ENCODE measurements around the gene IL34.

The IL34 gene

DNA sequence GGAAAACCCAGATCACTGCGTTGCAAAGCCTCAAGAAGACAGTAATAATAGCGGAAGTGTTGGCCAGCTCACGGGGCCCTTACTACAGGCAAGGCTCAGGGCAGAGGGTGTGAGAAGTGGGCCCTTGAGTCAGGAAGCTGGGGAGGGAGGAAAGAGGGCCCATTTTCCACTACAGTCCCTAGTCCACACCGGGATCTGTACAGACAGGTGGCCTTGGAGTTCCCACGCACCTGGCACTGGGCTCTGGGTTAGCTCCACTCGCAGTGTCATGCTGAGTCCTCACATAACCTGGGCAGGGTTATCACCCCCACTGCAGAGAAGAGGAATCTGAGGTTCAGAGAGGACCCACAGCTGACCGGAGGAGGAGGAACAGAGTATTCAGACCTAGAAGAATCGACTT, 56.3 kb downstream of the IL34 start:
- DNase-seq (ENCODE audit: low read depth) = no peak

DNA sequence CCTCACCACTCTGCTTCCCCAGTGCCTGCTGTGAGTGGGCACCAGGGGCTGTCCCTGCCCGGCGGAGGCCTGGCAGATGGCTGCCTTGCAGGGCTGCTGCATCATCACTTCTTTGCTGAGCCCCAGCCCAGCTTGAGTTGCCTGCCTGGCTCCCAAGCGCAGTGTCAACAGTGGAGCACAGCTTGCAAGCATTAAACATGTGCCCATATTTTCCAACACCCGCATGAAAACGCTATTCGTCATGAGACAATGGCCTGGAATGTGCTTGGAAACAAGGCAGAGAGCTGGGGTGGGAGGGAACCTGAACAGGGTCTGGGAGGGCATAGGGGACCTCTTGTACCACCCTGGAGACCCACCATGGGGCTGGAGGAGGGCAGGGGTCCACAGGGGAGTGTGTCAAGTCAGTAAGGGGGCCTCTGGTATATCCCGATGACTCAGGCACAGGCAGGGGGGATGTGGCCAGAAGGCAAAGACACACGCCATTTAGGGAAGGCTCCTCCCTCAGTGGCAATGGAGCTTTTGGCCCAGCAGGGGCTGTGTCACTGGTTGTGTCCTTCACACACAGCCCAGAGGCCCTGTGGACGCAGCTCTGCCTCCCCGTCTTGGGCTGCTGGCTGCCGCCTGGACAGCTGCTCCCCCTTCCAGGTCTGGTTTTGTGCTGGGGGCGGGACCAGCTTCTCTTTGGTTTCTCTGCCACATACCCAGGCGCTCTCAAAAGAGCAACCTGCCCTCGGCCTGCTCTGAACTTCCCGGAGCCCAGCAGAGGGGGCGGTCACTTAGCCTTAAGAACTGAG, 56.9 kb downstream of the IL34 start:
- DNase-seq (ENCODE audit: low read depth) = no peak

DNA sequence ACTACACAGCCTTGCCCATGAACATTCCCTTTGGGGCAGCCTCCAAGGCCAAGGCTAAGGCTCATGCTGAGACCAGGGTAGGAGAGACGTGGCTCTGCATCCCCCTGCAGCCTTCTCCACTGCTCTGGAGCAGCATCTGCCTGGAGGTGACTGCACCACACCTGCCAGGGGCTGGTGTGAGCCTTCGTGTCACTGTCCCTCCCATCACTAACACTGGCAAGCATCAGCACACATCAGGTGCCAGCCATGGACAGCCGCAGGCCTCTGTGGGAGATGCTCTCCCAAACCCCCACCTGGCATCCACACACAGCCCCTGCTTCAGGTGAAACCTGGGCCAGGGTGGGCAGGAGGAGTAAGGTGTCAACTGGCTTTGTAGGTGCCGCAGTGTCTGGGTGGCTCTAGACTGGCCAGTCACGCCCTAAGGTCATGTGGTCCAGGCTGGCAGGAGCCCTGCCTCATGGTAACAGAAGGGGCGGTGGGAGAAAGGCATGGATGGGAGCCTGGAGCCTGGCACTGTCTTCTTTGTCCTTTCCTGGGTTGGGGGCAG, 57.5 kb downstream of the IL34 start:
- no peak for DNase-seq (ENCODE audit: low read depth)

DNA sequence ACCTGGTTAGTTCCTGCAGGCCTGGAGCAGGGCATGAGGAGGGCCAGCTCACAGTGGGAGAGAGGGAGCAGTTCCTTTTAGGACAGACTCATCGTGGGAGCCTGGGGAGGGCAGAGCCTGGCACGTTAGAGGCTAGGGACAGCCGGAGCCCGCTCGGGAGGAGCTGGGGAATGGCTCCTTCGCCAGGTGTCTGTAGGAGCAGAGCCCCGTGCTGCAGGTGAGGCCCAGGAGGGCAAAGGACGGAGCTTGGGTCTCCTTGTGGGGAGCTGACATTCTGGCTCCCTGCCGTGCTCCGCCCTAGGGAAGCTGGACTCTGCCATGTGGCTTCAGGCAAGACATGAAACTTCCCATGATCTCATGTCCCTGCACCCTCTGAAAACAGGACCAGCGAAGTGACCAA, 58.2 kb downstream of the IL34 start:
- no peak for DNase-seq (ENCODE audit: low read depth)

DNA sequence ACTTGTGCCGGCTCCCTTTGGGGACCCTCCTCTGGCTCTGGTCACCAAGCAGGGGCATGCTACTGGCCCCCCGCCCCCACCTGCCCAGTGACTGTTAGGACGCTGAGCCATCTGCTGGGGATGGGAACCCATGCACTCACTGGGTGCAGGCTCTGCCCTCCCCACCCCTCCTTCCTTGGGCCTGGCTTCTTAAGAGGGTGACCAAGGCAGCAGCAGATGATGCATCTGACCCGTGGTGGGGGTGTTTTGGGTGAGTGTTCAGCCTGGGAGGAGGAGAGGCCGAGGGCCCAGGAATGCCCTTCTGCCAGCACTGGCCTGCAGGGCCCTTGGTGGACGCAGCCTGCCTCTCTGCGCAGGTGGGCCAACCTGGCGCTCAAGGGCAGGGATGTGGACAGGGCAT, 58.7 kb downstream of the IL34 start:
- DNase-seq (ENCODE audit: low read depth) = no peak

DNA sequence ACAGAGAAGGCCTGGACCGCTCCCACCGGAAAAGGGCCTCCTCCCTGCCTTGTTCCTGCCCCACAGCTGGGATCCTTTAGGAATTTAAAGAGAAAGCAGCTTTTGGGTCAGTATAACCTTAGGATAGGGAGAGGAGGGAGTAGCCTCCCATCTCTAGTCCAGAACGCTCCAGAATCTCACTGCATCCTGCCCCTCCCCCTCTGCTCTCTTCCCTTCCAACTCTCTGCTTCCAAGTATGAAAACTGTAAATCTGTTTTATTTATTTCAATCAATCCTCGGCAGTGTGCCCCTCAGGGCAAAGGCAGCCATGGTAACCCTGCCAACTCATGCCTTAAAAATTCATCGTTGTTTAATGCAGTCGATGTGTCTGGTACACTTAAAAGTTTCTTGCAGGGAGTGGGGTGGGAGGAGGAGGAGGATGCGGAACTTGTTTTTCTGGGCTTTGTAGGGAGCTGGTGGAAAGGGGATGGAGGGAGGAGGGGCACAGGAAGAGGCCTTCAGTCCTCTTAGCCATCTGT, 60.6 kb downstream of the IL34 start:
- no peak for DNase-seq (ENCODE audit: low read depth)

DNA sequence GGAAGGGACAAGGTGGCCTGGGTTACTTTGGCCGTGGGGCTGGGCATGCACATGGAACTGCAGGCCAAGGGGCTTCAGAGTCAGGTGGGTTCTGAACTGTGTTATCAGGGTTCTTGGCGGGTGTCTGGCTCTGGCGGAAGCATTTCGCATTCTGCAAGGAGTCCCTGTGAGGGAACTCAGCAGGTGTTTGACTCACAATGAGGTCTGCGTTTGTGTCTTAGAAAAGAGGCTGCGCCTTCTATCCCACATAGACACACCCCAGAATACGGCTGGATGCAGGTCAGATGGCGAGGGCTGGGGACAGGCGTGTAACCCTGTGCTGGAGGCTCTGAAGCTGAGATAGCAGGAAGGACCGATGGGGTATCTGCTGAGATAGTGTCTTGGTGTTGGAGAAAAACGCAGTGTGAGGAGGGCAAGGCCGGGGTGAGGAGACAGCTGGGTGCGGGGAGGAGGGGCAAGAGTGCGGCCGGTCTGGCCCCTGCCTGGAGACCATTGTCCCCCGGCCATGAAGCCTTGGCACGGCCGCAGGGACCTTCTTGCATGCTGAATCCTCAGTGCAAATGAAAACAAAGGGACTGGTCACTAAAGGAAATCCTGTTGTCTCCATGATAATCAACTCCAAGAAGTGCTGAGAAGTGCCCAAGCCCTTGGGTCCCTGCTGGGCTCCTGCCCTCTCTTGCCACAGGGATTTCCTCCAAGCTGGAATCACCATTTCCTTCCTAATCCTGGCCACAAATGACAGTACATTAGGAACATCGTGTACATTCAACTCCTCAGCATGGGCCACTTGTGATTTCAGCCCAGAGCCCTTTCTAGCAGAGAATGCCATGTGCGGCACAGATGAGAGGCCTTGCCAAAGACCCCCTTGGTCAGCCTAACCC, 62.2 kb downstream of the IL34 start:
- DNase-seq (ENCODE audit: low read depth) = no peak

DNA sequence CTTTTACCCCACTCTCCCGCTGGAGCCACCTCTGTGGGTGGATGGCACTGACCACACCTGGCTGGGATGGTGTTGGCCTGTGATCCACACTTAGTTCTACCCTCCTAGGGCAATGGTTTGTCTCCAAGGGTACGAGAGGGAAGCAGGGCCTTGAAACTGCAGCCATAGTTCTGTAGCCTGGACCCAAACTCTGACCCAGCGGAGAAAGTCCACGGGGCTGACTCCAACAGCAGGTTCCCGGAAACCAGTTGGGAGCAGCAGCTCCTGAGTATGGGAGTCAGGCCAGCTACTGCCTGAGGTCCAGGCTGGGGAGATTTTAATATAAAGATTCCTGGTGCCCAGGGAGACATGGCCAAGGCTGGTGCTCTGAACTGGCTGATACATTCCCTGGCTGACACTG, 63.1 kb downstream of the IL34 start:
- no peak for DNase-seq (ENCODE audit: low read depth)

DNA sequence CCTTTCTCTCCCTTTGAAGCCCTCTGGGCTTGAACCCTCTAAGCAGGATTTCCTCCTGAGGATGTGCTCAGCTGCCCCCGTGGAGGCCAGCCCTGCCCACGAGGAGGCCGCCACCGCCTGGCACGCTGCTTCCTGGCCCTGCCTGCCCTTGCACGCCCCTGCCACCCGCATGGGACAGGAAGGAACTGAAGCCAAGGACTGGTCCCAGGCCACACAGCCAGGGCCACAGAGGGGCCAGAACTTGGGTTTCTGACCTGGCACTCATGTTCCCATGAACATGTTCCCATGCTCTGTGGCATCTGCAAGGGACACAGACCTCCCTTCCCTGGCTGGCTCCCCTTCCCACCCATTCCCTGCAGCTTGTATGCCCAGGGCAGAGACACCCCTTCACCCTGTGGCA, 63.6 kb downstream of the IL34 start:
- no peak for DNase-seq (ENCODE audit: low read depth)

All from stimulated activated CD8-positive, alpha-beta memory T cell treated with anti-CD3 and anti-CD28 coated beads, Interleukin-4, amount 100 ng/mL, for 24 hours (primary cell).